Liver (tissue), 9 donors: ENCODE results near the gene PXDN. TPM values are rescaled to one million over a fixed set of nuclear protein-coding genes. Genes with fewer than 3 reads are reported as not detected.

Source experiments
- DNase-seq: peaks from one replicate; pipeline ENCODE4 v3.0.0-alpha.2; 2017; ENCODE audit warnings: low spot score
- H3K27ac ChIP-seq, 2 donors: one replicate each; pipeline ENCODE4 v1.7.0; 2013; ENCODE audit warnings: inconsistent platforms in 2 of 2, low read length in 2 of 2, control low read depth in 1 of 2, low read depth in 1 of 2, mild to moderate bottlenecking in 1 of 2
- H3K27me3 ChIP-seq, 4 donors: one replicate each; pipeline versions ENCODE4 v1.6.1 to v1.7.0; 2013; ENCODE audit warnings: low read length in 3 of 4, inconsistent platforms in 1 of 4, mild to moderate bottlenecking in 1 of 4, moderate library complexity in 1 of 4; ENCODE audit not compliant: control insufficient read depth in 4 of 4, insufficient read depth in 4 of 4
- H3K36me3 ChIP-seq, 4 donors: one replicate each; pipeline versions ENCODE4 v1.6.1 to v1.7.0; 2013; ENCODE audit warnings: low read length in 3 of 4, mild to moderate bottlenecking in 3 of 4, low read depth in 1 of 4, moderate library complexity in 1 of 4; ENCODE audit not compliant: control insufficient read depth in 4 of 4, insufficient read depth in 3 of 4
- H3K4me1 ChIP-seq, 4 donors: one replicate each; pipeline versions ENCODE4 v1.6.1 to v1.7.0; 2013; ENCODE audit warnings: low read length in 3 of 4, mild to moderate bottlenecking in 3 of 4, moderate library complexity in 1 of 4; ENCODE audit not compliant: control insufficient read depth in 4 of 4, insufficient read depth in 4 of 4
- H3K4me3 ChIP-seq, 3 donors: one replicate each; pipeline versions ENCODE4 v1.6.1 to v1.7.0; 2013; ENCODE audit warnings: low read length in 3 of 3, control low read depth in 1 of 3, low read depth in 1 of 3, mild to moderate bottlenecking in 1 of 3
- H3K9ac ChIP-seq, 2 donors: one replicate each; pipeline ENCODE4 v1.7.0; 2013; ENCODE audit warnings: low read length in 2 of 2, mild to moderate bottlenecking in 2 of 2, moderate library complexity in 2 of 2, control low read depth in 1 of 2, low read depth in 1 of 2
- H3K9me3 ChIP-seq, 4 donors: one replicate each; pipeline versions ENCODE4 v1.6.1 to v1.7.0; 2013; ENCODE audit warnings: low read length in 3 of 4; ENCODE audit not compliant: control insufficient read depth in 4 of 4
- FOXA1 ChIP-seq: IDR thresholded peaks from 2 replicates; pipeline ENCODE4 v1.6.1; 2016; ENCODE audit warnings: antibody characterized with exemption
- FOXA2 ChIP-seq: IDR thresholded peaks from 2 replicates; pipeline ENCODE4 v1.6.1; 2016; ENCODE audit warnings: antibody characterized with exemption
- GABPA ChIP-seq, 2 donors: IDR thresholded peaks in 1 of 2; conservative IDR thresholded peaks in 1 of 2; 2 replicates each; pipeline ENCODE4 v1.6.1; 2016; ENCODE audit warnings: antibody characterized with exemption in 2 of 2, mild to moderate bottlenecking in 1 of 2, moderate library complexity in 1 of 2
- HNF4G ChIP-seq: IDR thresholded peaks from 2 replicates; pipeline ENCODE4 v1.6.1; 2016; ENCODE audit warnings: antibody characterized with exemption
- JUND ChIP-seq, 2 donors: IDR thresholded peaks; 2 replicates each; pipeline ENCODE4 v1.6.1; 2016; ENCODE audit warnings: antibody characterized with exemption in 2 of 2
- NR2F2 ChIP-seq: IDR thresholded peaks from 2 replicates; pipeline ENCODE4 v1.6.1; 2016; ENCODE audit warnings: antibody characterized with exemption
- RAD21 ChIP-seq, 2 donors: IDR thresholded peaks; 2 replicates each; pipeline ENCODE4 v1.6.1; 2016; ENCODE audit warnings: antibody characterized with exemption in 2 of 2, mild to moderate bottlenecking in 2 of 2
- RXRA ChIP-seq, 2 donors: IDR thresholded peaks; 2 replicates each; pipeline ENCODE4 v1.6.1; 2017 to 2018; ENCODE audit warnings: antibody characterized with exemption in 2 of 2, mild to moderate bottlenecking in 1 of 2
- SP1 ChIP-seq: IDR thresholded peaks from 2 replicates; pipeline ENCODE4 v1.6.1; 2018; ENCODE audit warnings: antibody characterized with exemption, mild to moderate bottlenecking
- TAF1 ChIP-seq: conservative IDR thresholded peaks from 2 replicates; pipeline ENCODE4 v1.6.1; 2016; ENCODE audit warnings: antibody characterized with exemption, mild to moderate bottlenecking
- WGBS: extraction: QIAGEN DNeasy Blood & Tissue Kit; methylation state at CpG from one replicate; pipeline ENCODE4 v1.1.7; 2013; 5-methylcytosine and 5-hydroxymethylcytosine counted together
- polyA plus RNA-seq, 2 donors: library from polyadenylated mRNA; stranded (reverse) in 1 of 2; unstranded in 1 of 2; fragments of 200-250 nt in 1 of 2; fragments of >200 nt in 1 of 2; fragmentation: Nextera tagmentation in 1 of 2; extraction: Ambion mirVana in 1 of 2; gene quantifications; one replicate each; pipeline versions ENCODE4 v1.2.1 to v1.2.3, GENCODE V29; 2013 to 2015
- total RNA-seq, 2 donors: library from RNA; depleted of rRNA; stranded (reverse); fragments of >200 nt; gene quantifications; one replicate each; pipeline ENCODE4 v1.2.3, GENCODE V29; 2014
- TF ChIP-seq, protein P1 (sequence below): IDR thresholded peaks from 2 replicates; pipeline ENCODE4 v1.6.1; 2016; ENCODE audit warnings: antibody characterized with exemption
- TF ChIP-seq, protein P2 (sequence below): fragments of 150-350 bp; IDR thresholded peaks from 2 replicates; pipeline ENCODE4 v1.5.1; 2017; ENCODE audit warnings: improper control_type of control experiment, low read depth, low read length; ENCODE audit not compliant: missing input control
- TF ChIP-seq, protein P3 (sequence below): IDR thresholded peaks from 2 replicates; pipeline ENCODE4 v1.6.1; 2016; ENCODE audit warnings: antibody characterized with exemption, mild to moderate bottlenecking
- donor health status: healthy.
- donor health status: healthy.
- donor health status: healthy.
- donor health status: healthy.
- donor health status: healthy.

Gene PXDN
- total and polyA plus RNA-seq, 4 donors = 4.2 to 21.5 (median 16.9) TPM

DNA sequence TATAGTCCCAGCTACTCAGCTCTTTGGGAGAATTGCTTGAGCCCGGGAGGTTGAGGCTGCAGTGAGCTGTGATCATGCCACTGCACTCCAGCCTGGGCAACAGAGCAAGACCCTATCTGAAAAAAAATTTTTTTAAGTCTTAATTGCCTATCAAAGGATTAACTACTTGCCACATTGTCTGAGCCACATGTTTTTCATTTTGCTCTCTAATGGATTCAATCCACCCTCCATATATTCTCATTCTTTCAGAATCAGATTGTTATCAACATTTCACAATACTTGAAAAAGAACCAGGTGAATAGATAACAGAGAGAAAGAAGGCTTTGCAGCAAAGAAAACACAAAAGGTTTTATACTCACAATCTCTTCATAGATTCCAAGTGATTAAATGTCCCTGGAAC is 61.0 kb downstream of the PXDN start:
- H3K36me3 ChIP-seq = no peaks in the 10 kb centered on the region
- no peak overlapping the region for H3K9ac ChIP-seq
- TF ChIP-seq RXRA (IDR thresholded peaks at IDR 0.05) = no peak
- TF ChIP-seq GABPA (IDR thresholded peaks at IDR 0.05 in 1 of 2, conservative IDR thresholded peaks at IDR 0.05 in 1 of 2) = no peak
- no peak for TF ChIP-seq RAD21 (IDR thresholded peaks at IDR 0.05)
- H3K4me3 ChIP-seq = no peak overlapping the region
- no peaks in the 10 kb centered on the region for H3K4me1 ChIP-seq
- no peak for DNase-seq
- no peaks in the 10 kb centered on the region for H3K9me3 ChIP-seq
- 77% methylated on average over 1 of the region's 1 CpG for WGBS
- H3K27ac ChIP-seq = no peak overlapping the region
- peaks cover 0 to 5% (median 0%) of the 10 kb centered on the region in 4 donors for H3K27me3 ChIP-seq

DNA sequence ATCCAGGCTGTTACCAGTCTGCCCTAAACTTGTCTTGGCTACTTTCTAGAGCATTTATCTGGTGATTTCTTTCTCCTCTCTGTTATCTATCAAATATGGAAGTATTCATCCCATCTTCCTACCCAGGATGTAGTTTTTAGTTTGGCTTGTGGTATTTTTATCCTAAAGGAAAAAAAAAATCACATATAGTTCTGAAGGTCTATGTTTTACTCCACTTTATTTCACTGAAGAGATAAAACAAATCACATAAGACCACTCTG is 62.2 kb downstream of the PXDN start:
- H3K4me3 ChIP-seq = no peak overlapping the region

More for the DNA sequence above, 62.2 kb downstream of the PXDN start:
- Histone ChIP-seq H3K27me3 (peaks cover 0 to 5% (median 0%) of the 10 kb centered on the region in 4 donors), H3K9ac (no peak overlapping the region), H3K4me1 (no peaks in the 10 kb centered on the region), H3K9me3 (no peaks in the 10 kb centered on the region), H3K27ac (no peak overlapping the region), H3K36me3 (no peaks in the 10 kb centered on the region)
- TF ChIP-seq, protein P1, sequence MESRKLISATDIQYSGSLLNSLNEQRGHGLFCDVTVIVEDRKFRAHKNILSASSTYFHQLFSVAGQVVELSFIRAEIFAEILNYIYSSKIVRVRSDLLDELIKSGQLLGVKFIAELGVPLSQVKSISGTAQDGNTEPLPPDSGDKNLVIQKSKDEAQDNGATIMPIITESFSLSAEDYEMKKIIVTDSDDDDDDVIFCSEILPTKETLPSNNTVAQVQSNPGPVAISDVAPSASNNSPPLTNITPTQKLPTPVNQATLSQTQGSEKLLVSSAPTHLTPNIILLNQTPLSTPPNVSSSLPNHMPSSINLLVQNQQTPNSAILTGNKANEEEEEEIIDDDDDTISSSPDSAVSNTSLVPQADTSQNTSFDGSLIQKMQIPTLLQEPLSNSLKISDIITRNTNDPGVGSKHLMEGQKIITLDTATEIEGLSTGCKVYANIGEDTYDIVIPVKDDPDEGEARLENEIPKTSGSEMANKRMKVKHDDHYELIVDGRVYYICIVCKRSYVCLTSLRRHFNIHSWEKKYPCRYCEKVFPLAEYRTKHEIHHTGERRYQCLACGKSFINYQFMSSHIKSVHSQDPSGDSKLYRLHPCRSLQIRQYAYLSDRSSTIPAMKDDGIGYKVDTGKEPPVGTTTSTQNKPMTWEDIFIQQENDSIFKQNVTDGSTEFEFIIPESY = no peak
- TF ChIP-seq TAF1 (no peak), NR2F2 (no peak), SP1 (no peak), FOXA2 (no peak), JUND (IDR thresholded peaks at IDR 0.05) (no peak), FOXA1 (no peak), HNF4G (no peak), RAD21 (IDR thresholded peaks at IDR 0.05) (no peak)
- TF ChIP-seq, protein P2, sequence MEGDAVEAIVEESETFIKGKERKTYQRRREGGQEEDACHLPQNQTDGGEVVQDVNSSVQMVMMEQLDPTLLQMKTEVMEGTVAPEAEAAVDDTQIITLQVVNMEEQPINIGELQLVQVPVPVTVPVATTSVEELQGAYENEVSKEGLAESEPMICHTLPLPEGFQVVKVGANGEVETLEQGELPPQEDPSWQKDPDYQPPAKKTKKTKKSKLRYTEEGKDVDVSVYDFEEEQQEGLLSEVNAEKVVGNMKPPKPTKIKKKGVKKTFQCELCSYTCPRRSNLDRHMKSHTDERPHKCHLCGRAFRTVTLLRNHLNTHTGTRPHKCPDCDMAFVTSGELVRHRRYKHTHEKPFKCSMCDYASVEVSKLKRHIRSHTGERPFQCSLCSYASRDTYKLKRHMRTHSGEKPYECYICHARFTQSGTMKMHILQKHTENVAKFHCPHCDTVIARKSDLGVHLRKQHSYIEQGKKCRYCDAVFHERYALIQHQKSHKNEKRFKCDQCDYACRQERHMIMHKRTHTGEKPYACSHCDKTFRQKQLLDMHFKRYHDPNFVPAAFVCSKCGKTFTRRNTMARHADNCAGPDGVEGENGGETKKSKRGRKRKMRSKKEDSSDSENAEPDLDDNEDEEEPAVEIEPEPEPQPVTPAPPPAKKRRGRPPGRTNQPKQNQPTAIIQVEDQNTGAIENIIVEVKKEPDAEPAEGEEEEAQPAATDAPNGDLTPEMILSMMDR = no peak
- TF ChIP-seq, protein P3, sequence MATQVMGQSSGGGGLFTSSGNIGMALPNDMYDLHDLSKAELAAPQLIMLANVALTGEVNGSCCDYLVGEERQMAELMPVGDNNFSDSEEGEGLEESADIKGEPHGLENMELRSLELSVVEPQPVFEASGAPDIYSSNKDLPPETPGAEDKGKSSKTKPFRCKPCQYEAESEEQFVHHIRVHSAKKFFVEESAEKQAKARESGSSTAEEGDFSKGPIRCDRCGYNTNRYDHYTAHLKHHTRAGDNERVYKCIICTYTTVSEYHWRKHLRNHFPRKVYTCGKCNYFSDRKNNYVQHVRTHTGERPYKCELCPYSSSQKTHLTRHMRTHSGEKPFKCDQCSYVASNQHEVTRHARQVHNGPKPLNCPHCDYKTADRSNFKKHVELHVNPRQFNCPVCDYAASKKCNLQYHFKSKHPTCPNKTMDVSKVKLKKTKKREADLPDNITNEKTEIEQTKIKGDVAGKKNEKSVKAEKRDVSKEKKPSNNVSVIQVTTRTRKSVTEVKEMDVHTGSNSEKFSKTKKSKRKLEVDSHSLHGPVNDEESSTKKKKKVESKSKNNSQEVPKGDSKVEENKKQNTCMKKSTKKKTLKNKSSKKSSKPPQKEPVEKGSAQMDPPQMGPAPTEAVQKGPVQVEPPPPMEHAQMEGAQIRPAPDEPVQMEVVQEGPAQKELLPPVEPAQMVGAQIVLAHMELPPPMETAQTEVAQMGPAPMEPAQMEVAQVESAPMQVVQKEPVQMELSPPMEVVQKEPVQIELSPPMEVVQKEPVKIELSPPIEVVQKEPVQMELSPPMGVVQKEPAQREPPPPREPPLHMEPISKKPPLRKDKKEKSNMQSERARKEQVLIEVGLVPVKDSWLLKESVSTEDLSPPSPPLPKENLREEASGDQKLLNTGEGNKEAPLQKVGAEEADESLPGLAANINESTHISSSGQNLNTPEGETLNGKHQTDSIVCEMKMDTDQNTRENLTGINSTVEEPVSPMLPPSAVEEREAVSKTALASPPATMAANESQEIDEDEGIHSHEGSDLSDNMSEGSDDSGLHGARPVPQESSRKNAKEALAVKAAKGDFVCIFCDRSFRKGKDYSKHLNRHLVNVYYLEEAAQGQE = no peak
- no peak for DNase-seq
